ENCODE data around the gene NUDT1.

GRCh38 chr7:2210551-2211258, 31.3 kb upstream of the NUDT1 start:
- TF ChIP-seq CTCF (conservative IDR thresholded peaks at IDR 0.05; ENCODE audit: low read depth, low read length) (no peak), EZH2 (IDR thresholded peaks at IDR 0.05; ENCODE audit: borderline replicate concordance, low read depth, low read length, poor library complexity, severe bottlenecking) (no peak)

Measured in A673 (cell line).